ENCODE measurements around the gene JCHAIN.

The JCHAIN gene

GRCh38 chr4:70666369-70666768 lies at the start of gene JCHAIN:
Gene JCHAIN (minus strand): TSS chr4:70666508. CDS start chr4:70666490, 18 bp downstream.
- Histone ChIP-seq H3K27me3 (ENCODE audit: control insufficient read depth, insufficient read depth, low read length) (no peaks in the 10 kb centered on the region), H3K9me3 (ENCODE audit: control insufficient read depth, insufficient read depth, low read length) (no peaks in the 10 kb centered on the region), H3K4me3 (ENCODE audit: low read depth, low read length) (no peak within 1 kb of the TSS), H3K4me1 (ENCODE audit: control insufficient read depth, insufficient read depth, low read length) (no peaks in the 10 kb centered on the region), H3K9ac (ENCODE audit: low read depth, low read length) (no peak within 1 kb of the TSS), H3K36me3 (ENCODE audit: control insufficient read depth, insufficient read depth, low read length) (no peaks in the 10 kb centered on the region)

GRCh38 chr4:70715097-70715496 lies 48.8 kb upstream of the JCHAIN start:
- Histone ChIP-seq H3K4me1 (ENCODE audit: control insufficient read depth, insufficient read depth, low read length) (peaks cover 9% of the 10 kb centered on the region), H3K36me3 (ENCODE audit: control insufficient read depth, insufficient read depth, low read length) (no peaks in the 10 kb centered on the region), H3K9me3 (ENCODE audit: control insufficient read depth, insufficient read depth, low read length) (no peaks in the 10 kb centered on the region), H3K27me3 (ENCODE audit: control insufficient read depth, insufficient read depth, low read length) (no peaks in the 10 kb centered on the region), H3K4me3 (ENCODE audit: low read depth, low read length) (no peak overlapping the region), H3K9ac (ENCODE audit: low read depth, low read length) (no peak overlapping the region)

- Histone ChIP-seq H3K36me3 (ENCODE audit: control insufficient read depth, insufficient read depth, low read length) (no peaks in the 10 kb centered on the region), H3K9ac (ENCODE audit: low read depth, low read length) (no peak overlapping the region), H3K27me3 (ENCODE audit: control insufficient read depth, insufficient read depth, low read length) (no peaks in the 10 kb centered on the region), H3K4me1 (ENCODE audit: control insufficient read depth, insufficient read depth, low read length) (peaks cover 9% of the 10 kb centered on the region), H3K4me3 (ENCODE audit: low read depth, low read length) (no peak overlapping the region), H3K9me3 (ENCODE audit: control insufficient read depth, insufficient read depth, low read length) (no peaks in the 10 kb centered on the region)
These were observed 48.0 kb upstream of the JCHAIN start for GRCh38 chr4:70714079-70714887.

- Histone ChIP-seq H3K9ac (ENCODE audit: low read depth, low read length) (no peak overlapping the region), H3K4me1 (ENCODE audit: control insufficient read depth, insufficient read depth, low read length) (peaks cover 9% of the 10 kb centered on the region), H3K4me3 (ENCODE audit: low read depth, low read length) (no peak overlapping the region), H3K36me3 (ENCODE audit: control insufficient read depth, insufficient read depth, low read length) (no peaks in the 10 kb centered on the region), H3K27me3 (ENCODE audit: control insufficient read depth, insufficient read depth, low read length) (no peaks in the 10 kb centered on the region), H3K9me3 (ENCODE audit: control insufficient read depth, insufficient read depth, low read length) (no peaks in the 10 kb centered on the region)
These were observed 47.3 kb upstream of the JCHAIN start for GRCh38 chr4:70713453-70714078.

GRCh38 chr4:70712604-70713452 lies 46.5 kb upstream of the JCHAIN start:
- Histone ChIP-seq H3K4me3 (ENCODE audit: low read depth, low read length) (no peak overlapping the region), H3K9me3 (ENCODE audit: control insufficient read depth, insufficient read depth, low read length) (no peaks in the 10 kb centered on the region), H3K9ac (ENCODE audit: low read depth, low read length) (no peak overlapping the region), H3K36me3 (ENCODE audit: control insufficient read depth, insufficient read depth, low read length) (no peaks in the 10 kb centered on the region), H3K27me3 (ENCODE audit: control insufficient read depth, insufficient read depth, low read length) (no peaks in the 10 kb centered on the region), H3K4me1 (ENCODE audit: control insufficient read depth, insufficient read depth, low read length) (peaks cover 9% of the 10 kb centered on the region)

GRCh38 chr4:70712150-70712549 lies 45.8 kb upstream of the JCHAIN start:
- Histone ChIP-seq H3K4me1 (ENCODE audit: control insufficient read depth, insufficient read depth, low read length) (peaks cover 9% of the 10 kb centered on the region), H3K9ac (ENCODE audit: low read depth, low read length) (no peak overlapping the region), H3K4me3 (ENCODE audit: low read depth, low read length) (no peak overlapping the region)

GRCh38 chr4:70711599-70711998 lies 45.3 kb upstream of the JCHAIN start:
- H3K27me3 ChIP-seq (ENCODE audit: control insufficient read depth, insufficient read depth, low read length), result no peaks in the 10 kb centered on the region
- H3K4me3 ChIP-seq (ENCODE audit: low read depth, low read length), result no peak overlapping the region
- no peaks in the 10 kb centered on the region for H3K36me3 ChIP-seq (ENCODE audit: control insufficient read depth, insufficient read depth, low read length)
- no peak overlapping the region for H3K9ac ChIP-seq (ENCODE audit: low read depth, low read length)
- H3K4me1 ChIP-seq (ENCODE audit: control insufficient read depth, insufficient read depth, low read length), result peaks cover 9% of the 10 kb centered on the region
- H3K9me3 ChIP-seq (ENCODE audit: control insufficient read depth, insufficient read depth, low read length), result no peaks in the 10 kb centered on the region

More at GRCh38 chr4:70712150-70712549, 45.8 kb upstream of the JCHAIN start:
- Histone ChIP-seq H3K9me3 (ENCODE audit: control insufficient read depth, insufficient read depth, low read length) (no peaks in the 10 kb centered on the region), H3K36me3 (ENCODE audit: control insufficient read depth, insufficient read depth, low read length) (no peaks in the 10 kb centered on the region), H3K27me3 (ENCODE audit: control insufficient read depth, insufficient read depth, low read length) (no peaks in the 10 kb centered on the region)

- Histone ChIP-seq H3K27me3 (ENCODE audit: control insufficient read depth, insufficient read depth, low read length) (no peaks in the 10 kb centered on the region), H3K4me3 (ENCODE audit: low read depth, low read length) (no peak overlapping the region), H3K9me3 (ENCODE audit: control insufficient read depth, insufficient read depth, low read length) (no peaks in the 10 kb centered on the region), H3K9ac (ENCODE audit: low read depth, low read length) (no peak overlapping the region), H3K4me1 (ENCODE audit: control insufficient read depth, insufficient read depth, low read length) (peaks cover 12% of the 10 kb centered on the region), H3K36me3 (ENCODE audit: control insufficient read depth, insufficient read depth, low read length) (no peaks in the 10 kb centered on the region)
These were observed 43.4 kb upstream of the JCHAIN start for GRCh38 chr4:70709611-70710205.

GRCh38 chr4:70706516-70706915 lies 40.2 kb upstream of the JCHAIN start:
- H3K36me3 ChIP-seq (ENCODE audit: control insufficient read depth, insufficient read depth, low read length), result no peaks in the 10 kb centered on the region
- no peaks in the 10 kb centered on the region for H3K27me3 ChIP-seq (ENCODE audit: control insufficient read depth, insufficient read depth, low read length)
- no peak overlapping the region for H3K9ac ChIP-seq (ENCODE audit: low read depth, low read length)

GRCh38 chr4:70706044-70706461 lies 39.7 kb upstream of the JCHAIN start:
- H3K4me1 ChIP-seq (ENCODE audit: control insufficient read depth, insufficient read depth, low read length), result peaks cover 3% of the 10 kb centered on the region
- H3K27me3 ChIP-seq (ENCODE audit: control insufficient read depth, insufficient read depth, low read length), result no peaks in the 10 kb centered on the region
- no peak overlapping the region for H3K9ac ChIP-seq (ENCODE audit: low read depth, low read length)
- no peaks in the 10 kb centered on the region for H3K9me3 ChIP-seq (ENCODE audit: control insufficient read depth, insufficient read depth, low read length)
- no peaks in the 10 kb centered on the region for H3K36me3 ChIP-seq (ENCODE audit: control insufficient read depth, insufficient read depth, low read length)
- peak overlapping the region; percentile 89 for H3K4me3 ChIP-seq (ENCODE audit: low read depth, low read length)

More at GRCh38 chr4:70706516-70706915, 40.2 kb upstream of the JCHAIN start:
- H3K4me3 ChIP-seq (ENCODE audit: low read depth, low read length), result peak overlapping the region; percentile 89
- no peaks in the 10 kb centered on the region for H3K9me3 ChIP-seq (ENCODE audit: control insufficient read depth, insufficient read depth, low read length)
- H3K4me1 ChIP-seq (ENCODE audit: control insufficient read depth, insufficient read depth, low read length), result peaks cover 3% of the 10 kb centered on the region

All from iPS-15b (cell line).